Hepatocyte (in vitro differentiated cells): ENCODE measurements around the gene ARSJ.

ENCODE experiments used
- CTCF ChIP-seq: fragments of 200-600 bp; sonication (generic); IDR thresholded peaks from 2 replicates; pipeline ENCODE4 v1.5.1; 2016; ENCODE audit warnings: antibody characterized with exemption, mild to moderate bottlenecking; ENCODE audit not compliant: poor library complexity
- EZH2 ChIP-seq: fragments of 200-600 bp; sonication (generic); IDR thresholded peaks from 2 replicates; pipeline ENCODE4 v1.6.1; 2016; ENCODE audit warnings: antibody characterized with exemption, mild to moderate bottlenecking, borderline replicate concordance
- EZH2phosphoT487 ChIP-seq: fragments of 200-600 bp; sonication (generic); IDR thresholded peaks from one replicate; pipeline ENCODE4 v1.6.1; 2018; ENCODE audit warnings: antibody characterized with exemption, mild to moderate bottlenecking, low read depth, moderate library complexity; ENCODE audit not compliant: unreplicated experiment, severe bottlenecking

- no peak for TF ChIP-seq CTCF
- TF ChIP-seq EZH2phosphoT487: no peak
- TF ChIP-seq EZH2: no peak
Measured at GRCh38 chr4:113997206-113997605, 17.8 kb upstream of the ARSJ start.
